ENCODE measurements around the gene HMG20B.

- no peak for TF ChIP-seq CTCF (IDR thresholded peaks at IDR 0.05)
- no peak for TF ChIP-seq POLR2A (IDR thresholded peaks at IDR 0.05)
These were observed 21.6 kb upstream of the HMG20B start for GRCh38 chr19:3550947-3551791.
